Spleen (tissue), 11 donors: Measurements from ENCODE around the gene GRIN2D. TPM values are rescaled to one million over a fixed set of nuclear protein-coding genes. Genes with fewer than 3 reads are reported as not detected.
"Not testable (repeated sequence)": the region's sequence is repeated elsewhere in the genome, so short reads cannot be mapped to it uniquely, and the experiment has no call there.

ENCODE experiments used
- DNase-seq: peaks from one replicate; pipeline ENCODE4 v3.0.0-alpha.2; 2020
- H3K27ac ChIP-seq, 8 donors: fragments of 200-600 bp; sonication (generic) in 7 of 8; 1 replicate in 4 of 8; 2 replicates in 4 of 8; pipeline versions ENCODE4 v1.5.0 to v1.8.0; 2016 to 2021; ENCODE audit warnings: inconsistent platforms in 4 of 8, mild to moderate bottlenecking in 4 of 8, moderate library complexity in 1 of 8
- H3K27me3 ChIP-seq, 7 donors: fragments of 200-600 bp; sonication (generic) in 6 of 7; replicated peaks in 1 of 7; 1 replicate in 4 of 7; 2 replicates in 3 of 7; pipeline versions ENCODE4 v1.5.0 to v1.8.0; 2016 to 2021; ENCODE audit warnings: inconsistent platforms in 3 of 7, mild to moderate bottlenecking in 1 of 7
- H3K36me3 ChIP-seq, 6 donors: fragments of 200-600 bp; sonication (generic) in 5 of 6; 1 replicate in 4 of 6; 2 replicates in 2 of 6; pipeline versions ENCODE4 v1.5.0 to v1.8.0; 2016 to 2021; ENCODE audit warnings: inconsistent platforms in 2 of 6
- H3K4me1 ChIP-seq, 6 donors: fragments of 200-600 bp; sonication (generic) in 5 of 6; 1 replicate in 3 of 6; 2 replicates in 3 of 6; pipeline versions ENCODE4 v1.5.0 to v1.8.0; 2016 to 2021; ENCODE audit warnings: inconsistent platforms in 3 of 6
- H3K4me3 ChIP-seq, 8 donors: fragments of 200-600 bp; sonication (generic) in 7 of 8; 1 replicate in 4 of 8; 2 replicates in 4 of 8; pipeline versions ENCODE4 v1.5.0 to v1.8.0; 2016 to 2021; ENCODE audit warnings: inconsistent platforms in 4 of 8, mild to moderate bottlenecking in 4 of 8, moderate library complexity in 2 of 8
- H3K9me3 ChIP-seq, 8 donors: fragments of 200-600 bp; sonication (generic) in 7 of 8; 1 replicate in 4 of 8; 2 replicates in 4 of 8; pipeline versions ENCODE4 v1.5.0 to v1.8.0; 2016 to 2021; ENCODE audit warnings: inconsistent platforms in 4 of 8
- POLR2A ChIP-seq, 3 donors: fragments of 450-650 bp; IDR thresholded peaks; one replicate each; pipeline ENCODE4 v1.5.1; 2017; ENCODE audit warnings: antibody characterized with exemption in 3 of 3, mild to moderate bottlenecking in 1 of 3
- POLR2AphosphoS5 ChIP-seq, 3 donors: sonication (generic); formaldehyde crosslinking; IDR thresholded peaks; one replicate each; pipeline ENCODE4 v1.5.1; 2017; ENCODE audit warnings: antibody characterized with exemption in 3 of 3
- WGBS, 5 donors: extraction: QIAGEN DNeasy Blood & Tissue Kit in 3 of 5; methylation state at CpG; one replicate each; pipeline versions ENCODE4 v1.1.5 to v1.1.7; 2013 to 2018; 5-methylcytosine and 5-hydroxymethylcytosine counted together
- intact Hi-C: fragments of 100-400 bp; cut with DNase I; formaldehyde crosslinking; loops from one replicate; pipeline ENCODE4 v1.15.0; 2023; ENCODE audit warnings: low total_unique reads
- polyA plus RNA-seq, 3 donors: library from polyadenylated mRNA; stranded (reverse); fragments of 200-250 nt; gene quantifications; one replicate each; pipeline ENCODE4 v1.2.1, GENCODE V29; 2013
- total RNA-seq, 7 donors: library from RNA; depleted of rRNA in 3 of 7; stranded (reverse); fragments of >200 nt in 3 of 7; fragmentation: NEBNext Ultra II Directional in 4 of 7; extraction: Animal tissue kit (Norgen Biotek cat#: 25700) in 4 of 7; gene quantifications; one replicate each; pipeline versions ENCODE4 v1.1.0 to v1.2.1, GENCODE V29; 2016 to 2021
- TF ChIP-seq, protein P1 (sequence below), 11 experiments: fragments of 200-600 bp in 7 of 11; fragments of 450-650 bp in 4 of 11; sonication (generic) in 4 of 11; IDR thresholded peaks in 8 of 11; conservative IDR thresholded peaks in 3 of 11; 1 replicate in 7 of 11; 2 replicates in 4 of 11; pipeline versions ENCODE4 v1.4.0 to v1.8.0; 2016 to 2021; ENCODE audit warnings: antibody characterized with exemption in 11 of 11, inconsistent platforms in 4 of 11, mild to moderate bottlenecking in 1 of 11
- donor health status: healthy with polysubstance abuse.
- donor health status: DM: no; HTN: no; CAD: no; lungs with moderate emphysema.
- donor health status: DM: no; HTN: no; CAD: no.
- donor health status: Bipolar disorder and iron deficiency.
- donor health status: healthy.
- donor health status: DM: no; HTN: no; CAD: no.
- donor health status: DM: yes; HTN: yes; CAD: no.

The GRIN2D gene
- total and polyA plus RNA-seq, 10 donors, result 0.07 to 1.2 (median 0.50) TPM

DNA sequence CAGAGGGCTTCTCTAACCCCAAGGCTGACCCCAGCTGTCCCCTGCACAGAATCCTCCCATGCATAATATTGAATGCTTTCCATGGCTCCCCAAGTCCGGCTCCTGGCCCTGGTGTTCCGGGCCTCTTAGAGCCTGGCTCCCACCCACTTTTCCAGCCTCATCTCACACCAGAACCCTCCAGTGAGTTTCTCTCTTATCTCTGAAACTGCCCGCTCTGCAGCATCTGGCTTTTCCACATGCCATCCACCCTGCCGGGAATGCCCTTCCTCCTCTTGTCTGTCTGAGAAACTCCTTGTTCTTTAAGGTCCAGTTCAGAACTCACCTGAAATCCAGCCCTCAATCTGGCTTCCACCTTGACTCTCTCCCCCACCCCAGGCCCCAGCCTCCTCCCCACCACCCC lies 22.5 kb upstream of the GRIN2D start:
- intact Hi-C loops, result no loop called here
- WGBS, 5 donors, result 78 to 91% (median 83%) methylated on average over 4 of the region's 4 CpGs

DNA sequence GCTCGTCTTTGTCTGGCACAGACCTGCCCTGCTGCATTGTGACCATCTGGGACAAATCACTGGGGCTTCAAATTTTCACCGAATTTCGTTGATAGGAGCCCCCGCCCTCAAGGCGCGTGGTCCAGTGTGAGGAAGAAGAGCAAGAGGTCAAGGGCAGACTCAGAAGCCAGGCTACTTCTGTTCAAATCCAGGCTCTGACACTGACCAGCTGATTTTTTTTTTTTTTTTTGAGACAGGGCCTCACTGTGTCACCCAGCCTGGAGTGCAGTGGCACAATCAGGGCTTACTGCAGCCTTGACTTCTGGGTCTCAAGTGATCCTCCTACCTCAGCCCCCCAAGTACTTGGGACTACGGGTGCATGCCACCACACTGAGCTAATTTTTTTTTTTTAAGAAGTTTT lies 22.1 kb upstream of the GRIN2D start:
- Histone ChIP-seq H3K4me3 (no peak overlapping the region), H3K9me3 (no peaks in the 10 kb centered on the region), H3K36me3 (no peaks in the 10 kb centered on the region), H3K4me1 (no peaks in the 10 kb centered on the region), H3K27me3 (no peaks in the 10 kb centered on the region), H3K27ac (no peak overlapping the region)
- WGBS, 5 donors, result 74 to 82% (median 79%) methylated on average over 7 of the region's 7 CpGs
- DNase-seq, result no peak
- intact Hi-C loops, result no loop called here
- TF ChIP-seq POLR2A (IDR thresholded peaks at IDR 0.05) (no peak), POLR2AphosphoS5 (IDR thresholded peaks at IDR 0.05) (no peak)
- TF ChIP-seq, protein P1, sequence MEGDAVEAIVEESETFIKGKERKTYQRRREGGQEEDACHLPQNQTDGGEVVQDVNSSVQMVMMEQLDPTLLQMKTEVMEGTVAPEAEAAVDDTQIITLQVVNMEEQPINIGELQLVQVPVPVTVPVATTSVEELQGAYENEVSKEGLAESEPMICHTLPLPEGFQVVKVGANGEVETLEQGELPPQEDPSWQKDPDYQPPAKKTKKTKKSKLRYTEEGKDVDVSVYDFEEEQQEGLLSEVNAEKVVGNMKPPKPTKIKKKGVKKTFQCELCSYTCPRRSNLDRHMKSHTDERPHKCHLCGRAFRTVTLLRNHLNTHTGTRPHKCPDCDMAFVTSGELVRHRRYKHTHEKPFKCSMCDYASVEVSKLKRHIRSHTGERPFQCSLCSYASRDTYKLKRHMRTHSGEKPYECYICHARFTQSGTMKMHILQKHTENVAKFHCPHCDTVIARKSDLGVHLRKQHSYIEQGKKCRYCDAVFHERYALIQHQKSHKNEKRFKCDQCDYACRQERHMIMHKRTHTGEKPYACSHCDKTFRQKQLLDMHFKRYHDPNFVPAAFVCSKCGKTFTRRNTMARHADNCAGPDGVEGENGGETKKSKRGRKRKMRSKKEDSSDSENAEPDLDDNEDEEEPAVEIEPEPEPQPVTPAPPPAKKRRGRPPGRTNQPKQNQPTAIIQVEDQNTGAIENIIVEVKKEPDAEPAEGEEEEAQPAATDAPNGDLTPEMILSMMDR (IDR thresholded peaks at IDR 0.05 in 8 of 11, conservative IDR thresholded peaks at IDR 0.05 in 3 of 11), result no peak

More for the DNA sequence above, 22.5 kb upstream of the GRIN2D start:
- H3K9me3 ChIP-seq, result no peaks in the 10 kb centered on the region
- no peak for DNase-seq
- TF ChIP-seq, protein P1 (IDR thresholded peaks at IDR 0.05 in 8 of 11, conservative IDR thresholded peaks at IDR 0.05 in 3 of 11), result no peak
- TF ChIP-seq POLR2AphosphoS5 (IDR thresholded peaks at IDR 0.05) (no peak), POLR2A (IDR thresholded peaks at IDR 0.05) (no peak)
- H3K27me3 ChIP-seq, result no peaks in the 10 kb centered on the region
- H3K4me3 ChIP-seq, result no peak overlapping the region
- H3K27ac ChIP-seq, result no peak overlapping the region
- H3K36me3 ChIP-seq, result no peaks in the 10 kb centered on the region
- no peaks in the 10 kb centered on the region for H3K4me1 ChIP-seq

DNA sequence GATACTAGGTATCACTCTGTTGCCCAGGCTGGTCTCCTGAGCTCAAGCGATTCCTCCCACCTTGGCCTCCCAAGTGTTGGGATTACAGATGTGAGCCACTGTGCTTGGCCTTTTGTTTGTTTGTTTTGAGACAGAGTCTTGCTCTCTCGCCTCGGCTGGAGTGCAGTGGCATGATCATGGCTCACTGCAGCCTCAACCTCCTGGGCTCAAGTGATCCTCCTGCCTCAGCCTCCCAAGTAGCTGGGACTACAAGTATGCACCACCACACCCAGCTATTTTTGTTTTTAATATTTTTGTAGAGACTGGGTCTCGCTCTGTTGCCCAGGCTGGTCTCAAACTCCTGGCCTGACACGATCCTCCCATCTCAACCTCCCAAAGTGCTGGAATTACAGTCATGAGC lies 21.7 kb upstream of the GRIN2D start:
- intact Hi-C loops, H3K4me1 ChIP-seq, H3K27me3 ChIP-seq, H3K4me3 ChIP-seq, DNase-seq, H3K36me3 ChIP-seq, H3K27ac ChIP-seq, H3K9me3 ChIP-seq: not testable (repeated sequence)
- WGBS, 5 donors, result 91 to 98% (median 95%) methylated on average over 5 of the region's 5 CpGs

DNA sequence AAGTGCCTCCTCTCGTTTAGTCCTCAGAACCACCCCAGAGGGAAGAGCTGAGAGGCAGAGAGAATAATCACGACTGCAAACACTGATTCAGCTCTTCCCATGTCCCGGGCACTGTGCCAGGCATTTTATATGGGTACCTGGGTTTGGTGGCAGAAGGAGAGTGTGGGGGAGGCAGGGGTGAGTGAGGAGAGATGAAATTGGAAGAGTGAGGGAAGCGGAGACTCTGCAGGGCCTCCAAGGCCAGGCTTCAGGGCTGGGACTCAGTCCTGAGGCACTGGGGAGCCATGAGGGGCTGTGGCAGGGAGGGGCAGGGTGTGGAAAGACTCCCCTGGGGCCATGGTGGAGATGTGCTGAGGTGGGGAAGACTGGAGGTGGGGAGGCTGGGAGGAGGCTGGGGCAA lies 20.6 kb upstream of the GRIN2D start:
- 56 to 78% (median 72%) methylated on average over 4 of the region's 4 CpGs for WGBS, 5 donors

More for the DNA sequence above, 20.6 kb upstream of the GRIN2D start:
- no peaks in the 10 kb centered on the region for H3K9me3 ChIP-seq
- H3K27ac ChIP-seq, result no peak overlapping the region
- TF ChIP-seq, protein P1 (IDR thresholded peaks at IDR 0.05 in 8 of 11, conservative IDR thresholded peaks at IDR 0.05 in 3 of 11), result no peak
- intact Hi-C loops, result no loop called here
- H3K4me3 ChIP-seq, result no peak overlapping the region
- H3K36me3 ChIP-seq, result no peaks in the 10 kb centered on the region
- no peaks in the 10 kb centered on the region for H3K27me3 ChIP-seq
- DNase-seq, result no peak
- H3K4me1 ChIP-seq, result peaks cover 0 to 5% (median 0%) of the 10 kb centered on the region in 6 donors
